Fibroblast of skin of left quadriceps (primary cell): ENCODE data around the gene OR51B6.
A peak's percentile ranks its signal among the peaks of the same experiment; 100 is the strongest.
"Not testable (repeated sequence)": the region's sequence is repeated elsewhere in the genome, so short reads cannot be mapped to it uniquely, and the experiment has no call there.

Experiments
- DNase-seq, 2 experiments: peaks; one replicate each; pipeline ENCODE4 v3.0.0-alpha.2; 2013; ENCODE audit warnings: low read depth in 2 of 2

OR51B6 gene

GRCh38 chr11:5364214-5364613 is 12.9 kb downstream of the OR51B6 start:
- peak; percentile 53 to 61 for DNase-seq

GRCh38 chr11:5366365-5366764 is 15.1 kb downstream of the OR51B6 start:
- DNase-seq = not testable (repeated sequence)

- no peak for DNase-seq
These were observed 15.5 kb downstream of the OR51B6 start for GRCh38 chr11:5366856-5367255.

- peak; percentile 60 to 69 for DNase-seq
These were observed 16.3 kb downstream of the OR51B6 start for GRCh38 chr11:5367448-5368074.

GRCh38 chr11:5368502-5369043 is 17.3 kb downstream of the OR51B6 start:
- DNase-seq = no peak

- DNase-seq = peak; percentile 24 to 31
These were observed 18.5 kb downstream of the OR51B6 start for GRCh38 chr11:5369789-5370188.

GRCh38 chr11:5380740-5381342 is 29.5 kb downstream of the OR51B6 start:
- peak; percentile 22 to 26 for DNase-seq

GRCh38 chr11:5383576-5383975 is 32.3 kb downstream of the OR51B6 start, which contains the start of gene OR51M1:
TSS of gene OR51M1 (plus strand) at chr11:5383812. CDS start at chr11:5389399, 5,587 bp downstream.
- DNase-seq = no peak

- no peak for DNase-seq
These were observed 33.0 kb downstream of the OR51B6 start for GRCh38 chr11:5384335-5384734.

GRCh38 chr11:5390210-5390609 is 38.9 kb downstream of the OR51B6 start:
- DNase-seq = no peak

- DNase-seq = no peak
These were observed 42.8 kb downstream of the OR51B6 start for GRCh38 chr11:5394091-5394490.

- DNase-seq = no peak
These were observed 47.6 kb downstream of the OR51B6 start for GRCh38 chr11:5398936-5399335.
